K562 (cell line): Measurements from ENCODE around the gene AQR. TPM values are rescaled to one million over a fixed set of nuclear protein-coding genes. Genes with fewer than 3 reads are reported as not detected.

Experiments used
- ATAC-seq: fragments of 200-7000 bp; cut with Tn5 transposase; 3 replicates; pipeline ENCODE4 v1.9.1; 2020; ENCODE audit warnings: moderate library complexity
- BruUV-seq: library from RNA; stranded (reverse); fragments of 400-500 nt; replicated peaks from 2 replicates; lab custom pipeline; 2021; lab: Mats Ljungman, UMichigan
- CTCF ChIA-PET: fragments of 300-600 bp; formaldehyde crosslinking; extraction: SDS; loops from one replicate; lab custom pipeline; 2021; ENCODE audit warnings: low intra/inter-chr PET ratio; lab: Yijun Ruan, JAX
- POLR2A ChIA-PET: fragments of 300-600, 350-650 bp; sonication (Branson Sonifier 250); formaldehyde crosslinking; extraction: SDS; loops from one replicate; lab custom pipeline; 2021; ENCODE audit warnings: antibody characterized with exemption, inconsistent platforms; lab: Yijun Ruan, JAX
- DNase-seq, 4 experiments: peaks; one replicate each; pipeline versions ENCODE4 v3.0.0 to v3.0.0-alpha.2; 2011 to 2018; ENCODE audit warnings: low spot score in 3 of 4, mixed read lengths in 3 of 4; ENCODE audit errors: extremely low read depth in 1 of 4
- FAIRE-seq: peaks from 2 replicates; lab custom pipeline; 2011; peaks lifted over from hg19 to GRCh38; lab: Jason Lieb, UNC
- H2AFZ ChIP-seq: 2 replicates; pipeline ENCODE4 v1.6.0; 2011; ENCODE audit warnings: low read depth, low read length, control low read depth, inconsistent platforms
- H3K27ac ChIP-seq: fragments of 200-600 bp; 3 replicates; pipeline ENCODE4 v1.8.0; 2011; ENCODE audit warnings: low read depth, mild to moderate bottlenecking, control low read depth, inconsistent platforms, low read length, moderate library complexity, mixed read lengths; ENCODE audit errors: extremely low read depth
- H3K27me3 ChIP-seq, 2 experiments: fragments of 300-600 bp in 1 of 2; 2 replicates in 1 of 2; 3 replicates in 1 of 2; pipeline versions ENCODE4 v1.6.0 to v1.8.0; 2011; ENCODE audit warnings: inconsistent platforms in 2 of 2, low read length in 2 of 2, mild to moderate bottlenecking in 1 of 2, mixed read lengths in 1 of 2, moderate library complexity in 1 of 2; ENCODE audit not compliant: control insufficient read depth in 2 of 2, insufficient read depth in 2 of 2
- H3K36me3 ChIP-seq: fragments of 300-600 bp; 3 replicates; pipeline ENCODE4 v1.8.0; 2011; ENCODE audit warnings: mild to moderate bottlenecking, low read length, inconsistent platforms; ENCODE audit not compliant: control insufficient read depth, insufficient read depth
- H3K4me1 ChIP-seq, 2 experiments: fragments of 200-600 bp in 1 of 2; replicated peaks in 1 of 2; 2 replicates in 1 of 2; 3 replicates in 1 of 2; pipeline versions ENCODE4 v1.5.1 to v1.8.0; 2011; ENCODE audit warnings: inconsistent platforms in 2 of 2, low read length in 2 of 2, mild to moderate bottlenecking in 1 of 2, mixed read lengths in 1 of 2, moderate library complexity in 1 of 2; ENCODE audit not compliant: control insufficient read depth in 2 of 2, insufficient read depth in 2 of 2
- H3K4me2 ChIP-seq: 2 replicates; pipeline ENCODE4 v1.6.1; 2011; ENCODE audit warnings: low read length, control low read depth, inconsistent platforms, mixed read lengths; ENCODE audit not compliant: insufficient read depth
- H3K4me3 ChIP-seq: fragments of 200-600 bp; sonication (generic), shearing (Covaris generic); 2 replicates; pipeline ENCODE4 v1.5.1; 2016; ENCODE audit warnings: control low read depth, inconsistent platforms
- H3K79me2 ChIP-seq: fragments of 200-600 bp; 3 replicates; pipeline ENCODE4 v1.8.0; 2011; ENCODE audit warnings: low read length, inconsistent platforms; ENCODE audit not compliant: control insufficient read depth, insufficient read depth
- H3K9ac ChIP-seq, 2 experiments: 2 replicates each; pipeline versions ENCODE4 v1.6.0 to v1.6.1; 2011; ENCODE audit warnings: low read depth in 2 of 2, low read length in 2 of 2, control low read depth in 1 of 2, inconsistent platforms in 1 of 2, mild to moderate bottlenecking in 1 of 2, mixed read lengths in 1 of 2; ENCODE audit not compliant: insufficient read depth in 1 of 2
- H3K9me1 ChIP-seq: one replicate; pipeline ENCODE4 v1.6.0; 2011; ENCODE audit warnings: inconsistent platforms, mild to moderate bottlenecking, low read length, moderate library complexity; ENCODE audit not compliant: control insufficient read depth, insufficient read depth
- H3K9me3 ChIP-seq: replicated peaks from 2 replicates; pipeline ENCODE4 v1.5.1; 2011; ENCODE audit warnings: low read depth, low read length, inconsistent platforms; ENCODE audit not compliant: control insufficient read depth, insufficient read depth
- H4K20me1 ChIP-seq: replicated peaks from 2 replicates; pipeline ENCODE4 v1.6.1; 2011; ENCODE audit warnings: low read length, inconsistent platforms, mixed read lengths; ENCODE audit not compliant: control insufficient read depth, insufficient read depth
- HDAC6 ChIP-seq: IDR thresholded peaks from 2 replicates; pipeline ENCODE4 v1.6.1; 2012; ENCODE audit warnings: low read depth, mild to moderate bottlenecking, control low read depth, inconsistent platforms, low read length, moderate library complexity
- MTA3 ChIP-seq: fragments of 450-650 bp; formaldehyde crosslinking; IDR thresholded peaks from 2 replicates; pipeline ENCODE4 v1.6.1; 2017; ENCODE audit warnings: mild to moderate bottlenecking, borderline replicate concordance
- NCOR1 ChIP-seq: fragments of 450-650 bp; IDR thresholded peaks from 2 replicates; pipeline ENCODE4 v1.6.1; 2016; ENCODE audit warnings: mild to moderate bottlenecking, moderate library complexity
- SMARCB1 ChIP-seq: IDR thresholded peaks from 2 replicates; pipeline ENCODE4 v1.6.1; 2011; ENCODE audit warnings: improper control_type of control experiment, low read depth; ENCODE audit not compliant: insufficient read length
- ZNF146 ChIP-seq: IDR thresholded peaks from one replicate; pipeline ENCODE4 v1.6.1; 2018; ENCODE audit warnings: missing compliant biosample characterization; ENCODE audit not compliant: unreplicated experiment
- ZNF766 ChIP-seq: fragments of 200-800 bp; sonication (Bioruptor generic); conservative IDR thresholded peaks from 2 replicates; pipeline ENCODE4 v1.6.1; 2016; ENCODE audit warnings: missing genetic modification characterization, missing compliant biosample characterization
- WGBS: fragments of 100-300 bp; shearing (Covaris generic); methylation state at CpG from one replicate; pipeline ENCODE4 v1.1.6; 2016; ENCODE audit warnings: low coverage, mixed read lengths; ENCODE audit not compliant: insufficient coverage; ENCODE audit errors: missing lambda C conversion rate; 5-methylcytosine and 5-hydroxymethylcytosine counted together
- in situ Hi-C: fragments of 300-500 bp; cut with MboI; formaldehyde crosslinking; loops from 4 replicates; pipeline ENCODE4 v1.15.0; 2018; ENCODE audit warnings: inconsistent platforms, mixed read lengths
- intact Hi-C: fragments of 100-400 bp; cut with micrococcal nuclease; formaldehyde crosslinking; loops from 2 replicates; pipeline ENCODE4 v1.14.2; 2022
- polyA plus RNA-seq, 8 experiments: library from polyadenylated mRNA; depleted of rRNA in 4 of 8; stranded (reverse) in 5 of 8; unstranded in 3 of 8; fragments of >200 nt; fragmentation: Nextera tagmentation in 2 of 8; fragmentation: Illumina TruSeq in 1 of 8; extraction: Ambion mirVana in 2 of 8; extraction: Trizol in 1 of 8; gene quantifications; 2 replicates each; pipeline versions ENCODE4 v1.2.1 to v1.2.3, GENCODE V29; 2011 to 2014; ENCODE audit warnings: inconsistent platforms in 1 of 8, missing spikeins in 1 of 8
- total RNA-seq, 7 experiments: library from RNA; depleted of rRNA in 6 of 7; stranded (reverse); fragments of >200 nt in 6 of 7; fragmentation: Illumina TruSeq in 2 of 7; extraction: Trizol in 2 of 7; gene quantifications; 2 replicates each; pipeline versions ENCODE4 v1.2.1 to v1.2.3, GENCODE V29; 2011 to 2021; ENCODE audit warnings: low replicate concordance in 1 of 7
- TF ChIP-seq, protein P1 (sequence below): fragments of 200-800 bp; sonication (Bioruptor generic); IDR thresholded peaks from 2 replicates; pipeline ENCODE4 v1.6.1; 2016; ENCODE audit warnings: missing genetic modification characterization, missing compliant biosample characterization
- TF ChIP-seq, protein P2 (sequence below), 2 experiments: fragments of 450-650 bp; formaldehyde crosslinking in 1 of 2; IDR thresholded peaks; 2 replicates each; pipeline versions ENCODE4 v1.4.0 to v1.6.1; 2014 to 2020; ENCODE audit warnings: mild to moderate bottlenecking in 2 of 2, borderline replicate concordance in 1 of 2, low read depth in 1 of 2

Gene AQR
- total and polyA plus RNA-seq, 9 of the 15 experiments (the other 6 are each of a cell fraction or from before 2014, with no cell fraction given): 22.0 to 62.9 (median 39.3) TPM

- BruUV-seq: no TSS peak
- no peaks in the 10 kb centered on the region for H3K27me3 ChIP-seq
- ChIA-PET POLR2A (interaction anchor here (0.7 to 0.8 kb wide), 2 partner anchors 11 to 17 kb away, joined by 3 read pairs; no protein-coding TSS in a partner anchor), CTCF (no interaction called here)
- peaks cover 3 to 14% of the 10 kb centered on the region in 2 experiments; a peak in 4 of 5 replicates for H3K4me1 ChIP-seq
- H2AFZ ChIP-seq: no peak overlapping the region
- no peaks in the 10 kb centered on the region for H3K36me3 ChIP-seq
- H3K4me2 ChIP-seq: no peak overlapping the region
- no peak for ATAC-seq
- no peaks in the 10 kb centered on the region for H3K9me3 ChIP-seq
- FAIRE-seq: peak; percentile 32
- no peaks in the 10 kb centered on the region for H3K9me1 ChIP-seq
- H3K27ac ChIP-seq: no peak overlapping the region
- H3K9ac ChIP-seq: no peak overlapping the region
- no peaks in the 10 kb centered on the region for H4K20me1 ChIP-seq
- in situ Hi-C loops: no loop called here
- DNase-seq: no peak
- intact Hi-C loops: no loop called here
- WGBS: 40% methylated on average over 3 of the region's 3 CpGs
- no peaks in the 10 kb centered on the region for H3K79me2 ChIP-seq
- no peak overlapping the region for H3K4me3 ChIP-seq
- TF ChIP-seq SMARCB1: no peak
- no peak for TF ChIP-seq MTA3
- TF ChIP-seq, protein P1, sequence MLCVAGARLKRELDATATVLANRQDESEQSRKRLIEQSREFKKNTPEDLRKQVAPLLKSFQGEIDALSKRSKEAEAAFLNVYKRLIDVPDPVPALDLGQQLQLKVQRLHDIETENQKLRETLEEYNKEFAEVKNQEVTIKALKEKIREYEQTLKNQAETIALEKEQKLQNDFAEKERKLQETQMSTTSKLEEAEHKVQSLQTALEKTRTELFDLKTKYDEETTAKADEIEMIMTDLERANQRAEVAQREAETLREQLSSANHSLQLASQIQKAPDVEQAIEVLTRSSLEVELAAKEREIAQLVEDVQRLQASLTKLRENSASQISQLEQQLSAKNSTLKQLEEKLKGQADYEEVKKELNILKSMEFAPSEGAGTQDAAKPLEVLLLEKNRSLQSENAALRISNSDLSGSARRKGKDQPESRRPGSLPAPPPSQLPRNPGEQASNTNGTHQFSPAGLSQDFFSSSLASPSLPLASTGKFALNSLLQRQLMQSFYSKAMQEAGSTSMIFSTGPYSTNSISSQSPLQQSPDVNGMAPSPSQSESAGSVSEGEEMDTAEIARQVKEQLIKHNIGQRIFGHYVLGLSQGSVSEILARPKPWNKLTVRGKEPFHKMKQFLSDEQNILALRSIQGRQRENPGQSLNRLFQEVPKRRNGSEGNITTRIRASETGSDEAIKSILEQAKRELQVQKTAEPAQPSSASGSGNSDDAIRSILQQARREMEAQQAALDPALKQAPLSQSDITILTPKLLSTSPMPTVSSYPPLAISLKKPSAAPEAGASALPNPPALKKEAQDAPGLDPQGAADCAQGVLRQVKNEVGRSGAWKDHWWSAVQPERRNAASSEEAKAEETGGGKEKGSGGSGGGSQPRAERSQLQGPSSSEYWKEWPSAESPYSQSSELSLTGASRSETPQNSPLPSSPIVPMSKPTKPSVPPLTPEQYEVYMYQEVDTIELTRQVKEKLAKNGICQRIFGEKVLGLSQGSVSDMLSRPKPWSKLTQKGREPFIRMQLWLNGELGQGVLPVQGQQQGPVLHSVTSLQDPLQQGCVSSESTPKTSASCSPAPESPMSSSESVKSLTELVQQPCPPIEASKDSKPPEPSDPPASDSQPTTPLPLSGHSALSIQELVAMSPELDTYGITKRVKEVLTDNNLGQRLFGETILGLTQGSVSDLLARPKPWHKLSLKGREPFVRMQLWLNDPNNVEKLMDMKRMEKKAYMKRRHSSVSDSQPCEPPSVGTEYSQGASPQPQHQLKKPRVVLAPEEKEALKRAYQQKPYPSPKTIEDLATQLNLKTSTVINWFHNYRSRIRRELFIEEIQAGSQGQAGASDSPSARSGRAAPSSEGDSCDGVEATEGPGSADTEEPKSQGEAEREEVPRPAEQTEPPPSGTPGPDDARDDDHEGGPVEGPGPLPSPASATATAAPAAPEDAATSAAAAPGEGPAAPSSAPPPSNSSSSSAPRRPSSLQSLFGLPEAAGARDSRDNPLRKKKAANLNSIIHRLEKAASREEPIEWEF (CRISPR knock-in tag): no peak
- TF ChIP-seq ZNF146 (CRISPR knock-in tag): no peak
- no peak for TF ChIP-seq HDAC6
- TF ChIP-seq, protein P2, sequence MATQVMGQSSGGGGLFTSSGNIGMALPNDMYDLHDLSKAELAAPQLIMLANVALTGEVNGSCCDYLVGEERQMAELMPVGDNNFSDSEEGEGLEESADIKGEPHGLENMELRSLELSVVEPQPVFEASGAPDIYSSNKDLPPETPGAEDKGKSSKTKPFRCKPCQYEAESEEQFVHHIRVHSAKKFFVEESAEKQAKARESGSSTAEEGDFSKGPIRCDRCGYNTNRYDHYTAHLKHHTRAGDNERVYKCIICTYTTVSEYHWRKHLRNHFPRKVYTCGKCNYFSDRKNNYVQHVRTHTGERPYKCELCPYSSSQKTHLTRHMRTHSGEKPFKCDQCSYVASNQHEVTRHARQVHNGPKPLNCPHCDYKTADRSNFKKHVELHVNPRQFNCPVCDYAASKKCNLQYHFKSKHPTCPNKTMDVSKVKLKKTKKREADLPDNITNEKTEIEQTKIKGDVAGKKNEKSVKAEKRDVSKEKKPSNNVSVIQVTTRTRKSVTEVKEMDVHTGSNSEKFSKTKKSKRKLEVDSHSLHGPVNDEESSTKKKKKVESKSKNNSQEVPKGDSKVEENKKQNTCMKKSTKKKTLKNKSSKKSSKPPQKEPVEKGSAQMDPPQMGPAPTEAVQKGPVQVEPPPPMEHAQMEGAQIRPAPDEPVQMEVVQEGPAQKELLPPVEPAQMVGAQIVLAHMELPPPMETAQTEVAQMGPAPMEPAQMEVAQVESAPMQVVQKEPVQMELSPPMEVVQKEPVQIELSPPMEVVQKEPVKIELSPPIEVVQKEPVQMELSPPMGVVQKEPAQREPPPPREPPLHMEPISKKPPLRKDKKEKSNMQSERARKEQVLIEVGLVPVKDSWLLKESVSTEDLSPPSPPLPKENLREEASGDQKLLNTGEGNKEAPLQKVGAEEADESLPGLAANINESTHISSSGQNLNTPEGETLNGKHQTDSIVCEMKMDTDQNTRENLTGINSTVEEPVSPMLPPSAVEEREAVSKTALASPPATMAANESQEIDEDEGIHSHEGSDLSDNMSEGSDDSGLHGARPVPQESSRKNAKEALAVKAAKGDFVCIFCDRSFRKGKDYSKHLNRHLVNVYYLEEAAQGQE (IDR thresholded peaks at IDR 0.05; ENCODE audit: borderline replicate concordance): no peak
- TF ChIP-seq, protein P2 (CRISPR knock-in tag; IDR thresholded peaks at IDR 0.05; ENCODE audit: low read depth): no peak
- TF ChIP-seq ZNF766 (CRISPR knock-in tag): no peak
- TF ChIP-seq NCOR1: no peak
Observed at GRCh38 chr15:34813446-34814190, 155.9 kb downstream of the AQR start.
